OCI-LY3 (cell line): Measurements from ENCODE around the gene ROR1.

ENCODE experiments used
- EZH2phosphoT487 ChIP-seq: fragments of 200-600 bp; shearing (Covaris generic); IDR thresholded peaks from 2 replicates; pipeline ENCODE4 v1.6.1; 2018; ENCODE audit warnings: antibody characterized with exemption, mixed run types, low read depth
- TF ChIP-seq, protein P1 (sequence below): fragments of 200-600, 300-600 bp; sonication (generic); IDR thresholded peaks from 2 replicates; pipeline ENCODE4 v1.5.1; 2014; ENCODE audit warnings: antibody characterized with exemption, low read length, low read depth

DNA sequence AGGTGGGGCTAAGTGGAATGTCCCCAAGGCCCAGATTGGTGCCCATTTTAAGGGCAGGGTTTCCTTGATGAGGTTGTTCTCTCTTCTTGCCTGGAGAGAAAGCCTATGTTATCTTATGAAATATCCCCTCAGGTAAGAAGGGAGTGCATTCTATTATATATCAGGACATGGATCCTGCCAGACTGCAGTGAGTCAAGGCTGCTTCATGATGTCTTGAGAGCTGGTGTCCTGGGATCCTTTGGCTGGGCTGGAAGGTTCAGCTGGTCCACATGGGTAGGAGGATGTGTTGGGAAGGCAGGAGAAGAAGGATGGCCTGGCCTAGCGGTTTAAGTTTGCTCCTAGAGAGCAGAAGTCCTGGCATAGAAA, 207.6 kb downstream of the ROR1 start:
- TF ChIP-seq, protein P1, sequence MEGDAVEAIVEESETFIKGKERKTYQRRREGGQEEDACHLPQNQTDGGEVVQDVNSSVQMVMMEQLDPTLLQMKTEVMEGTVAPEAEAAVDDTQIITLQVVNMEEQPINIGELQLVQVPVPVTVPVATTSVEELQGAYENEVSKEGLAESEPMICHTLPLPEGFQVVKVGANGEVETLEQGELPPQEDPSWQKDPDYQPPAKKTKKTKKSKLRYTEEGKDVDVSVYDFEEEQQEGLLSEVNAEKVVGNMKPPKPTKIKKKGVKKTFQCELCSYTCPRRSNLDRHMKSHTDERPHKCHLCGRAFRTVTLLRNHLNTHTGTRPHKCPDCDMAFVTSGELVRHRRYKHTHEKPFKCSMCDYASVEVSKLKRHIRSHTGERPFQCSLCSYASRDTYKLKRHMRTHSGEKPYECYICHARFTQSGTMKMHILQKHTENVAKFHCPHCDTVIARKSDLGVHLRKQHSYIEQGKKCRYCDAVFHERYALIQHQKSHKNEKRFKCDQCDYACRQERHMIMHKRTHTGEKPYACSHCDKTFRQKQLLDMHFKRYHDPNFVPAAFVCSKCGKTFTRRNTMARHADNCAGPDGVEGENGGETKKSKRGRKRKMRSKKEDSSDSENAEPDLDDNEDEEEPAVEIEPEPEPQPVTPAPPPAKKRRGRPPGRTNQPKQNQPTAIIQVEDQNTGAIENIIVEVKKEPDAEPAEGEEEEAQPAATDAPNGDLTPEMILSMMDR = no peak
- no peak for TF ChIP-seq EZH2phosphoT487
